ENCODE data around the gene FARS2. TPM values are rescaled to one million over a fixed set of nuclear protein-coding genes. Genes with fewer than 3 reads are reported as not detected.
A peak's percentile ranks its signal among the peaks of the same experiment; 100 is the strongest.

FARS2 gene
- total RNA-seq, 4 donors from 2014 or later: 2.6 to 21.9 (median 15.0) TPM

- Histone ChIP-seq H3K4me1 (peaks cover 0 to 3% (median 0%) of the 10 kb centered on the region in 4 donors), H3K4me3 (no peak overlapping the region), H3K36me3 (no peaks in the 10 kb centered on the region), H3K27ac (no peak overlapping the region), H3K27me3 (no peaks in the 10 kb centered on the region), H3K9me3 (no peaks in the 10 kb centered on the region)
- 83 to 84% methylated on average over 5 of the region's 5 CpGs for WGBS, 2 donors (ENCODE audit: low coverage in 1 of 2)
- TF ChIP-seq POLR2A (IDR thresholded peaks at IDR 0.05) (no peak), CTCF (IDR thresholded peaks at IDR 0.05) (no peak), EP300 (IDR thresholded peaks at IDR 0.05; ENCODE audit: low read depth) (no peak)
- no peak for DNase-seq
- in situ Hi-C loops (cut with MboI; ENCODE audit: low pct_ligation_motif_present in 1 of 4, low pct_unique_long_range_greater_than_20kb in 1 of 4, low sequenced_read_pairs in 3 of 4): no loop called here
- intact Hi-C loops (cut with DNase I; ENCODE audit: low total_unique reads): no loop called here
Measured at GRCh38 chr6:5453546-5453945, 192.2 kb downstream of the FARS2 start.

GRCh38 chr6:5455142-5455541, 193.8 kb downstream of the FARS2 start:
- Histone ChIP-seq H3K36me3 (no peaks in the 10 kb centered on the region), H3K9me3 (no peaks in the 10 kb centered on the region), H3K27me3 (no peaks in the 10 kb centered on the region), H3K27ac (no peak overlapping the region), H3K4me3 (no peak overlapping the region), H3K4me1 (peaks cover 0 to 3% (median 0%) of the 10 kb centered on the region in 4 donors)
- intact Hi-C loops (cut with DNase I; ENCODE audit: low total_unique reads) (no loop called here), in situ Hi-C loops (cut with MboI; ENCODE audit: low pct_ligation_motif_present in 1 of 4, low pct_unique_long_range_greater_than_20kb in 1 of 4, low sequenced_read_pairs in 3 of 4) (no loop called here)
- DNase-seq: no peak
- WGBS, 2 donors (ENCODE audit: low coverage in 1 of 2): 63 to 64% methylated on average over 4 of the region's 4 CpGs
- no peak for TF ChIP-seq CTCF (IDR thresholded peaks at IDR 0.05)
- no peak for TF ChIP-seq POLR2AphosphoS5 (IDR thresholded peaks at IDR 0.05)
- TF ChIP-seq POLR2A (IDR thresholded peaks at IDR 0.05): no peak

GRCh38 chr6:5457041-5457440, 195.7 kb downstream of the FARS2 start:
- TF ChIP-seq CTCF (IDR thresholded peaks at IDR 0.05) (no peak), EP300 (IDR thresholded peaks at IDR 0.05; ENCODE audit: low read depth) (no peak), POLR2A (IDR thresholded peaks at IDR 0.05) (no peak), POLR2AphosphoS5 (IDR thresholded peaks at IDR 0.05) (no peak)
- in situ Hi-C loops (cut with MboI; ENCODE audit: low pct_ligation_motif_present in 1 of 4, low pct_unique_long_range_greater_than_20kb in 1 of 4, low sequenced_read_pairs in 3 of 4) (no loop called here), intact Hi-C loops (cut with DNase I; ENCODE audit: low total_unique reads) (no loop called here)
- DNase-seq: no peak
- 86 to 100% methylated on average over 2 to 9 of the region's 9 CpGs for WGBS, 2 donors (ENCODE audit: low coverage in 1 of 2)
- H3K27ac ChIP-seq: no peak overlapping the region
- no peaks in the 10 kb centered on the region for H3K9me3 ChIP-seq
- H3K27me3 ChIP-seq: no peaks in the 10 kb centered on the region
- H3K4me1 ChIP-seq: peaks cover 0 to 3% (median 0%) of the 10 kb centered on the region in 4 donors
- no peaks in the 10 kb centered on the region for H3K36me3 ChIP-seq
- H3K4me3 ChIP-seq: no peak overlapping the region

GRCh38 chr6:5457983-5458683, 196.8 kb downstream of the FARS2 start:
- intact Hi-C loops (cut with DNase I; ENCODE audit: low total_unique reads): no loop called here
- peak; percentile 19 for DNase-seq
- in situ Hi-C loops (cut with MboI; ENCODE audit: low pct_ligation_motif_present in 1 of 4, low pct_unique_long_range_greater_than_20kb in 1 of 4, low sequenced_read_pairs in 3 of 4): no loop called here
- H3K4me1 ChIP-seq: peaks cover 0 to 3% (median 0%) of the 10 kb centered on the region in 4 donors
- no peak overlapping the region for H3K27ac ChIP-seq
- H3K27me3 ChIP-seq: no peaks in the 10 kb centered on the region
- WGBS, 2 donors (ENCODE audit: low coverage in 1 of 2): 9 to 77% methylated on average over 1 to 9 of the region's 9 CpGs
- H3K4me3 ChIP-seq: no peak overlapping the region
- H3K36me3 ChIP-seq: no peaks in the 10 kb centered on the region
- TF ChIP-seq EP300 (IDR thresholded peaks at IDR 0.05; ENCODE audit: low read depth) (no peak), CTCF (IDR thresholded peaks at IDR 0.05) (no peak), POLR2A (IDR thresholded peaks at IDR 0.05) (no peak), POLR2AphosphoS5 (IDR thresholded peaks at IDR 0.05) (no peak)
- no peaks in the 10 kb centered on the region for H3K9me3 ChIP-seq

All from transverse colon (tissue), 4 donors.